WERI-Rb-1 (cell line): ENCODE results near the gene LCOR.
A peak's percentile ranks its signal among the peaks of the same experiment; 100 is the strongest.

Experiments used
- DNase-seq: peaks from one replicate; pipeline ENCODE4 v3.0.0-alpha.2; 2020
- H3K27ac ChIP-seq: fragments of 250-450 bp; sonication (Bioruptor Pico); 2 replicates; pipeline ENCODE4 v1.5.1; 2020; ENCODE audit warnings: mild to moderate bottlenecking, moderate library complexity
- H3K27me3 ChIP-seq: fragments of 250-450 bp; sonication (Bioruptor Pico); 2 replicates; pipeline ENCODE4 v1.5.1; 2021; ENCODE audit warnings: mild to moderate bottlenecking, low read depth, moderate library complexity; ENCODE audit not compliant: insufficient read depth, severe bottlenecking
- H3K36me3 ChIP-seq: fragments of 250-450 bp; sonication (Bioruptor Pico); 2 replicates; pipeline ENCODE4 v1.5.1; 2020; ENCODE audit warnings: mild to moderate bottlenecking, moderate library complexity
- H3K4me3 ChIP-seq: 2 replicates; pipeline ENCODE4 v1.5.1; 2011; ENCODE audit warnings: low read depth, mild to moderate bottlenecking, control low read depth, low read length
- H3K9me3 ChIP-seq: fragments of 250-450 bp; sonication (Bioruptor Pico); 2 replicates; pipeline ENCODE4 v1.5.1; 2021; ENCODE audit warnings: mild to moderate bottlenecking, moderate library complexity; ENCODE audit not compliant: severe bottlenecking
- CTCF ChIP-seq: IDR thresholded peaks from 2 replicates; pipeline ENCODE4 v1.5.1; 2011; ENCODE audit warnings: low read depth, mild to moderate bottlenecking, control low read depth, inconsistent platforms, low read length

Gene LCOR

GRCh38 chr10:97024168-97025073 is 192.3 kb downstream of the LCOR start:
- H3K27ac ChIP-seq, result no peak overlapping the region
- H3K36me3 ChIP-seq, result no peaks in the 10 kb centered on the region
- DNase-seq, result no peak
- no peaks in the 10 kb centered on the region for H3K9me3 ChIP-seq
- H3K27me3 ChIP-seq, result no peaks in the 10 kb centered on the region
- no peak for TF ChIP-seq CTCF
- no peak overlapping the region for H3K4me3 ChIP-seq

GRCh38 chr10:97025613-97026242 is 193.6 kb downstream of the LCOR start:
- H3K27me3 ChIP-seq, result no peaks in the 10 kb centered on the region
- no peaks in the 10 kb centered on the region for H3K9me3 ChIP-seq
- no peaks in the 10 kb centered on the region for H3K36me3 ChIP-seq
- no peak overlapping the region for H3K27ac ChIP-seq
- peak; percentile 83 for TF ChIP-seq CTCF
- H3K4me3 ChIP-seq, result no peak overlapping the region
- DNase-seq, result peak; percentile 56

- Histone ChIP-seq H3K9me3 (no peaks in the 10 kb centered on the region), H3K27me3 (no peaks in the 10 kb centered on the region), H3K4me3 (no peak overlapping the region), H3K27ac (no peak overlapping the region), H3K36me3 (no peaks in the 10 kb centered on the region)
- DNase-seq, result no peak
- no peak for TF ChIP-seq CTCF
Measured at GRCh38 chr10:97028126-97028831, 196.2 kb downstream of the LCOR start.

GRCh38 chr10:97028832-97029178 is 196.7 kb downstream of the LCOR start:
- no peak overlapping the region for H3K27ac ChIP-seq
- H3K4me3 ChIP-seq, result no peak overlapping the region
- no peaks in the 10 kb centered on the region for H3K9me3 ChIP-seq
- DNase-seq, result no peak
- H3K27me3 ChIP-seq, result no peaks in the 10 kb centered on the region
- TF ChIP-seq CTCF, result no peak
- H3K36me3 ChIP-seq, result no peaks in the 10 kb centered on the region

- Histone ChIP-seq H3K9me3 (no peaks in the 10 kb centered on the region), H3K27ac (no peak overlapping the region), H3K4me3 (no peak overlapping the region), H3K27me3 (no peaks in the 10 kb centered on the region), H3K36me3 (no peaks in the 10 kb centered on the region)
- TF ChIP-seq CTCF, result no peak
- no peak for DNase-seq
Measured at GRCh38 chr10:97029271-97029670, 197.2 kb downstream of the LCOR start.
